C4-2B (cell line): Measurements from ENCODE around the gene IFITM1.
"Not testable (repeated sequence)": the region's sequence is repeated elsewhere in the genome, so short reads cannot be mapped to it uniquely, and the experiment has no call there.

ENCODE experiments used
- H3K27ac ChIP-seq: fragments of 450-650 bp; 2 replicates; pipeline ENCODE4 v1.5.1; 2017
- ZFX ChIP-seq: fragments of 450-650 bp; IDR thresholded peaks from 2 replicates; pipeline ENCODE4 v1.6.1; 2017
- TF ChIP-seq, protein P1 (sequence below): fragments of 450-650 bp; conservative IDR thresholded peaks from 2 replicates; pipeline ENCODE4 v1.5.1; 2017; ENCODE audit warnings: mild to moderate bottlenecking

Gene IFITM1

DNA sequence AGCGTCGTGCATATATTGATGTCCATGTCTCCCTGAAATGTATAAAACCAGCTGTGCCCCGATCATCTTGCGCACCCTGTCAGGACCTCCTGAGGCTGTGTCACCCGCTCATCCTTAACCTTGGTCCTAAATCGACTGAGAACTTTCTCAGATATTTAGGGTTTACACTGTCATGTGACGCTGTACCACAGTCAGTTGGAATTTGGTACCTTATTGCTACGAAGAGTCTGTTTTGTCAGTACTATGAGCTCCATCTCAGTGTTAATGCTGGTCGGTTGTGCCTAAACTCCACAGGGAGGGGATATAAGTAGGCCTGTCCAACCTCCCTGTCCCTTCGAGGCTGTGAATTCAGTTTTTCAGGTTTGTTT is 8.0 kb upstream of the IFITM1 start:
- H3K27ac ChIP-seq = no peak overlapping the region
- TF ChIP-seq, protein P1, sequence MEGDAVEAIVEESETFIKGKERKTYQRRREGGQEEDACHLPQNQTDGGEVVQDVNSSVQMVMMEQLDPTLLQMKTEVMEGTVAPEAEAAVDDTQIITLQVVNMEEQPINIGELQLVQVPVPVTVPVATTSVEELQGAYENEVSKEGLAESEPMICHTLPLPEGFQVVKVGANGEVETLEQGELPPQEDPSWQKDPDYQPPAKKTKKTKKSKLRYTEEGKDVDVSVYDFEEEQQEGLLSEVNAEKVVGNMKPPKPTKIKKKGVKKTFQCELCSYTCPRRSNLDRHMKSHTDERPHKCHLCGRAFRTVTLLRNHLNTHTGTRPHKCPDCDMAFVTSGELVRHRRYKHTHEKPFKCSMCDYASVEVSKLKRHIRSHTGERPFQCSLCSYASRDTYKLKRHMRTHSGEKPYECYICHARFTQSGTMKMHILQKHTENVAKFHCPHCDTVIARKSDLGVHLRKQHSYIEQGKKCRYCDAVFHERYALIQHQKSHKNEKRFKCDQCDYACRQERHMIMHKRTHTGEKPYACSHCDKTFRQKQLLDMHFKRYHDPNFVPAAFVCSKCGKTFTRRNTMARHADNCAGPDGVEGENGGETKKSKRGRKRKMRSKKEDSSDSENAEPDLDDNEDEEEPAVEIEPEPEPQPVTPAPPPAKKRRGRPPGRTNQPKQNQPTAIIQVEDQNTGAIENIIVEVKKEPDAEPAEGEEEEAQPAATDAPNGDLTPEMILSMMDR = no peak
- TF ChIP-seq ZFX = no peak

DNA sequence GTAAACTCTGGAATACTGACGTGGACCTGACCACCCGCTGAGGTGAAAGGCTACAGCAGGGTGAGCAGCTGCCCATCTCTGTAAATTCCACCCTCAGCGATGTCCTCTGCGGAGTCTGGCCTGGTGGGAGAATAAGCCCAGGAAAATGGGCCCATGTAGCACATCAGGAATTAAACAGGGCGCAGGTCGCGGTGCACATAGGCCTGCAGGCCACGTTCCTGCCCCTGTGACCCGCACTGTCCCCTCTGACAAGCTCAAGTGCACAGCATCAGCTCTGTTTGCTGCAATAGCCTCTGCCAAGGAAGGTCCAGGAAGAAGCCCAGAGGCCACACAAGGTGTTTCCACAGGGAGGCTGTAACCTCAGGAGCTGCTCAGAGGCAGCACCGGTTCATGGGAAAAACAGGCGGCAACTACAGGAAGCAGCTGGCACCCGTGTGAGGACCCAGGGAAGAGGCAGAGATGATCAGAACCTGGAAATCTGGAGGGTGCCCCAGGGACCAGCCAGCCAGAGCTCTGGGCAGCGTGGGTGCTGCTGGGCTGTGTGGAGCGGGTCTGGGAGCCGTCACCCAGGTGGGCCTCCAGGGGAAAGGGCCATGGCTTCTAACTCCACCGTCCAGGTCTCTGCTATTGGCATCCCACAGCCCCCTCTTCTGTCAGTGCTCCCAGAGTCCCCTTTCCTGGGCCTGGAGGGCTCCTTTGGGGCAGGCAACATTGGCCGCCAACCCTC is 7.0 kb upstream of the IFITM1 start:
- H3K27ac ChIP-seq = no peak overlapping the region; the same call in 1 of the 2 replicates
- TF ChIP-seq, protein P1 = no peak
- TF ChIP-seq ZFX = no peak

DNA sequence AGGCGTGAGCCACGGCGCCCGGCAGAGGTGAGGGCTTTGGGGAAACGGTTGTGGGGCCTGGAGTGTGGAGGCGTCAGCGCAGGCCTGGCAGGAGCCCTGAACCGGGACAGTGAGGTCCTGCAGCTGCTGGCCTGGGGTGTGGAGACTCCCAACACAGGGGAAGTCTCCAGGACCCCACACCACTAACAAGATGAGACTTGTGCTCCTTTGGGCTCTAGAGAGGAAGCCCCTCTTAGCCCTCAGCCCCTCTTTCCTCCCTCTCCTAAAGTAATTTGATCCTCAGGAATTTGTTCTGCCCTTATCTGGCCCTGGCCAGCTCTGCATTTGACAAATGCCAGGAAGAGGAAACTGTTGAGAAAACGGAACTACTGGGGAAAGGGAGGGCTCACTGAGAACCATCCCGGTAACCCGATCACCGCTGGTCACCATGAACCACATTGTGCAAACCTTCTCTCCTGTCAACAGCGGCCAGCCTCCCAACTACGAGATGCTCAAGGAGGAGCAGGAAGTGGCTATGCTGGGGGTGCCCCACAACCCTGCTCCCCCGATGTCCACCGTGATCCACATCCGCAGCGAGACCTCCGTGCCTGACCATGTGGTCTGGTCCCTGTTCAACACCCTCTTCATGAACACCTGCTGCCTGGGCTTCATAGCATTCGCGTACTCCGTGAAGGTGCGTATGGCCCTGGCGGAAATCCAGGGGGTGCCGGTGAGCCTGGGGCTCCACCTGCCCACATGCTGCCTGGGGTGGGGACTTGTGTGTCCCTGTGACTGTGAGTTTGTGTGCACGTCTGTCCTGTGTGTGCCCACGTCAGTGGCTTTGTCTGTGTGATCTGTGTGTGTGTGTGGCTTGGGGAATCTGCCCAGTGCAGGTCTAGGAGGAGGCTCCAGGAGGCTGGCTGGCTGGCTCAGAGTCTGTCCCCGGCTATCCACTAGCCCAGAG is 5.8 kb upstream of the IFITM1 start, which contains the start of gene IFITM2:
Gene IFITM2, plus strand, starts transcription at position 51 of the 943 bp plus-strand sequence. Its CDS starts 377 bp downstream, at position 428.
- TF ChIP-seq, protein P1 = peak; percentile 11
- H3K27ac ChIP-seq = peak within 1 kb of the TSS; percentile 68

DNA sequence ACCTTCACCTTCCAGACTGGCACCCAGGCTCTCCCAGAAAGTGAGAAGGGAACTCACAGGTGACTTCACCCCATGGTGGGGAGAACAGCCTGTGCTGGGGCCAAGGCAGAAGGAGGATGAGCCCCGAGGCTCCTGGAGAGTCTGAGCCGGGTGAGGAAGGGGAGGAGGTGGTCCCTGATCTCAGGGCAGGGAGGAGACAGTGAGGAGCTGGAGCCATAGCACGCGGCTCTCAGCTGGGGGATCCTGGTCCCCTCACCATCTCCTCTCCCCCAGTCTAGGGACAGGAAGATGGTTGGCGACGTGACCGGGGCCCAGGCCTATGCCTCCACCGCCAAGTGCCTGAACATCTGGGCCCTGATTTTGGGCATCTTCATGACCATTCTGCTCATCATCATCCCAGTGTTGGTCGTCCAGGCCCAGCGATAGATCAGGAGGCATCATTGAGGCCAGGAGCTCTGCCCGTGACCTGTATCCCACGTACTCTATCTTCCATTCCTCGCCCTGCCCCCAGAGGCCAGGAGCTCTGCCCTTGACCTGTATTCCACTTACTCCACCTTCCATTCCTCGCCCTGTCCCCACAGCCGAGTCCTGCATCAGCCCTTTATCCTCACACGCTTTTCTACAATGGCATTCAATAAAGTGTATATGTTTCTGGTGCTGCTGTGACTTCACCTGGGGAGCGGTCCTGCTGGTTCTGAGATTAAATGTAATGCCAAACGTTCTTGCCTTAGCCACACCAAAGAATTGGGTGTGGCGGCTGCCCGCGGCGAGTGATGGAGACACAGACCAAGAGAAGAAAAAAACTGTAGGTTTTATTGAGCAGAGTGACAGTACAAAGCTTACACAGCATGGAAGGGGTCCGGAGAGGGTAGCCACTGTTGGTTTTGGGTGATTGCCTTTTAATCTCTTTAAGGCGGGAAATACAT is 4.8 kb upstream of the IFITM1 start:
- peak overlapping the region; percentile 68 for H3K27ac ChIP-seq

DNA sequence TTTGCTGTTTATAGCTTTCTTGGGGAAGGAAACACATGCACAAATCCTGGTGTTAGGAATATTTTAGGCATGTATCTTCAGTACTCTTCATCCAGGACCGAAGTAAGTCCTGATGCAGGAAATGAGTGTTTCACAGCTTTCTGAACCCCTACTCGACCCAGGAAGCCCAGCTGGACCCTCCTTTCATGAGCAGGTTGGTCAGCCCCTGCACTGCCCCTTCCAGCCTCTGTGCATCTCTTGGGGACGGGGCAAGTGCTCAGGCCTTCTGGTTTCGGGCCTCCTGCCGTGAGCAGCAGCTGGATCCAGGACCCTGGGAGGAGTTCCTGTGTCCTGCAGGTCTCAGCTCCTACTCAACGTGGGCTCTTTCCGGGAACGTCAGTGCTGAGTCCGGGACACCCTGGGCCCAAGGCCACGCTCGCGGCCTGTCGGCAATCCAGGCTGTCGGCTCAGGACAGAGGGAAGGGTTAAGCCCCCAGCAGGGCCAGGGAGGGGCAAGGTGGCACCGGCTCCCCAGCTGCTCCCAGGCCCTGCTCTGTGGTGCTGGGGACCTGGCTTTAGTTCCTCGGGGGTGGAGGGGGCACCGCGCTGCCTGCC is 3.8 kb upstream of the IFITM1 start:
- H3K27ac ChIP-seq = not testable (repeated sequence)

DNA sequence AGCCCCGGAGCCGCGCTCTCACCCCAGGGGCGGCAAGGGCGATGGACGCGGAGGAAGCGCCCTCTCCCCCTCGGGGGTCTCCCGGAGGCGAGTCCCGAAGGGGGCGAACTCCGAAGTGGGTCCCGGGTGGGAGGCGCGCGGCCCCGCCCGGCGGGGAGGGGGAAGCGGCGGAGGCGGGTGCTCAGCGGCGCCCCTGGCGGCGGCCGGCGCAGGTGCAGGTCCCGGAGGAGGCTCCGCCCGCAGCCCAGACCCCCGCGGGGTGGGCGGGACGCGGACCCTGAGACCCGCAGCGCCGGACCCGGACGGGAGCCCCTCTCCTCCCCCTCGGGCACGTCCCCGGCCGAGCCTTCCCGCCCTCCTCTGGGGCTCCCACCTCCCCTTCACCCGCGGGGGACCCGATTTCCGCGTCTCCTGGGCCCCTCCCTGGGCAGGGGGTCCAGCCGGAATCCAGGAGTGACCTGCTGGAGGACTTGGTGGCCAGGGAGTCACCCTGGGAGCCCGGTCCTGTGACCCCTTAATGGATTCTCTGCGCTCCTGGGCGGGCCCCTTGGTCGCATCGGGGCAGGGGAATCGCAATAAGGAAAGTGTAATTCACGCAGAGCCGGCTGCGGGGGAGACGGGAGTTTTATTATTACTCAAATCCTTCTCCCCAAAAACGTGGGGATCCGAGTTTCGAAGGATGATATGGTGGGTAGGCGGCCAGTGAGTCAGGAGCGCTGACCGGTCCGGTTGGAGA is 2.7 kb upstream of the IFITM1 start:
- TF ChIP-seq, protein P1 = peak; percentile 11; the same call in 1 of the 2 replicates
- not testable (repeated sequence) for H3K27ac ChIP-seq

DNA sequence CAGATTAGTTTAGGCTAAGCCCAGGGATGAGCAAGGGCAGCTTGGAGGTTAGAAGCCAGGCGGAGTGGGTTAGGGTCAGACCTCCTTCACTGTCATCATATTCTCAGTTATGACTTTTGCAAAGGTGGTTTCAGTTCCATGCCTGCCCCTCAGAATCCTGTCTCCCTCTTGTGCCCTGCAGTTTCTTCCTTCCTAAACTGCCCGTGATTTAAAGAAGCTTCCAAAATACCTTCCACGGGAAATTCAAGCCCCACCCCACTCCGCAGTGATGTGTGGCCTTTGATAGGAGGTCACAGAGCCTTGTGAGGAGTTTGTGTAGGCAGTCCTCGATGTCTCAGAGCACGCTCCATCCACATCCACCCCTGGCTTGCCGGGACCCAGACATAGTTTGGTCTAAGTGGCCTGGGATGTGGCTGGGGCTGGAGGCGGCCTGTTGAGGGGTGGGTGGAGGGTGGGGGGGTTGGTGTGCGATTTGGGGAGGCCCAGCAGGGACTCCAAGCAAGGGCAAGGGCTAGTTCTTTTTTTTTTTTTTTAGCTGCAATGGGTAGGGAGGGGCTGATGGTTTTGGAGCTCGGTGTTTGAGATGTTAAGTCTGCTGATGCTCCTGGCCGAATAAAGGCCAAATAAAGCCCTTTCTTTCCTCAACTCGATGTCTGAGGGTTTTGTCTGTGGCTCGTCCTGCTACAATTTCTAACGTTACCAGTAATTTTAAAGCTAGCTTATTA is 1.6 kb upstream of the IFITM1 start:
- H3K27ac ChIP-seq = no peak overlapping the region
- TF ChIP-seq, protein P1 = no peak
- TF ChIP-seq ZFX = no peak
